ENCODE results near the gene SLPI. TPM values are rescaled to one million over a fixed set of nuclear protein-coding genes. Genes with fewer than 3 reads are reported as not detected.

Gene SLPI
- total and polyA plus RNA-seq, 4 donors = 451 to 8,409 (median 1,806) TPM

DNA sequence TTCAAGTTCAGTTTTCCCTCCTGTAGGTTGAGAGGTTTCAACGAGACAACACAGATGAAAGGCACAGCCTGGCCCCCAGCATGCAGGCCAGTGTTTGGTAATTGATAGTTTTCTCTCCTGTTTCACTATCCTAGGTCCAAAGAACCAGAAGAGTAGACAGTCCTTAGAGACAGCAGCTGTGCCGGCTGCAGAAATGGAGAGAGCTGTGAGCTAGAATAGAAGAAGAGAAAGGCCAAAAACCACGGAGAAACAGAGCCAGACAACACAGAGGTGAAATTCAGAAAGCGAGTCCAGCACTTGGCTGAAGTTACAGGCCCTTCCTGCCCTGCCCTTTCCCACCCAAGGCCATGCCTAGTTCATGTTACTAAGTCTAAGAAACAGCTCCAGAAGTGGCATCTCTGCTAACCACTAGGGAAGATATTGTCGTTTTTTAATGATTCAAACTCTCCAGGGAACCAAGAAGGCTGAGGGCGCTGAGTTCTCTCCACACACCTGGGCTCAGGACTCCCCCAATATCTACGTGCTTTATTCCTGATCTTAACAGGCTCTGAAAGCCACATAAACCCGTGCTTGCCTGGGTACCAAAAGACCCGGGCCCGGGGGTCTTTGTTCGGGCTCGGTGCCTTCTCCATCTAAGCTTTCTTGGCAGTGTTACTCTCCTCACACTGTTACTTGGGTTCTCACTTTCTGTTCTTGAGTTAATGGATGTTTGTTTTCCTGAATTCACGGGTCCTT lies 35.7 kb upstream of the SLPI start:
- TF ChIP-seq, protein P1, sequence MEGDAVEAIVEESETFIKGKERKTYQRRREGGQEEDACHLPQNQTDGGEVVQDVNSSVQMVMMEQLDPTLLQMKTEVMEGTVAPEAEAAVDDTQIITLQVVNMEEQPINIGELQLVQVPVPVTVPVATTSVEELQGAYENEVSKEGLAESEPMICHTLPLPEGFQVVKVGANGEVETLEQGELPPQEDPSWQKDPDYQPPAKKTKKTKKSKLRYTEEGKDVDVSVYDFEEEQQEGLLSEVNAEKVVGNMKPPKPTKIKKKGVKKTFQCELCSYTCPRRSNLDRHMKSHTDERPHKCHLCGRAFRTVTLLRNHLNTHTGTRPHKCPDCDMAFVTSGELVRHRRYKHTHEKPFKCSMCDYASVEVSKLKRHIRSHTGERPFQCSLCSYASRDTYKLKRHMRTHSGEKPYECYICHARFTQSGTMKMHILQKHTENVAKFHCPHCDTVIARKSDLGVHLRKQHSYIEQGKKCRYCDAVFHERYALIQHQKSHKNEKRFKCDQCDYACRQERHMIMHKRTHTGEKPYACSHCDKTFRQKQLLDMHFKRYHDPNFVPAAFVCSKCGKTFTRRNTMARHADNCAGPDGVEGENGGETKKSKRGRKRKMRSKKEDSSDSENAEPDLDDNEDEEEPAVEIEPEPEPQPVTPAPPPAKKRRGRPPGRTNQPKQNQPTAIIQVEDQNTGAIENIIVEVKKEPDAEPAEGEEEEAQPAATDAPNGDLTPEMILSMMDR (IDR thresholded peaks at IDR 0.05; ENCODE audit: control extremely low read depth, extremely low read depth) = no peak
- H3K4me3 ChIP-seq = no peak overlapping the region
- 67 to 82% methylated on average over 13 of the region's 13 CpGs for WGBS, 2 donors
- peaks cover 0 to 12% (median 0%) of the 10 kb centered on the region in 5 donors for H3K4me1 ChIP-seq (ENCODE audit: control insufficient read depth in 5 of 5, insufficient read depth in 5 of 5, low read length in 5 of 5)
- no peak overlapping the region for H3K9ac ChIP-seq (ENCODE audit: insufficient read depth in 1 of 2, low read length in 2 of 2)
- no peak for ATAC-seq (ENCODE audit: insufficient read depth, low FRiP score)
- peaks cover 0 to 24% (median 19%) of the 10 kb centered on the region in 3 donors for H3K27me3 ChIP-seq (ENCODE audit: control insufficient read depth in 3 of 3, insufficient read depth in 3 of 3, low read length in 2 of 3)
- H3K36me3 ChIP-seq (ENCODE audit: control insufficient read depth in 4 of 4, insufficient read depth in 4 of 4, low read length in 4 of 4) = no peaks in the 10 kb centered on the region
- no peak for DNase-seq
- H3K9me3 ChIP-seq (ENCODE audit: control insufficient read depth in 4 of 4, insufficient read depth in 3 of 4, low read length in 3 of 4) = no peaks in the 10 kb centered on the region
- no peak overlapping the region for H3K27ac ChIP-seq (ENCODE audit: low read depth in 1 of 2, low read length in 1 of 2)

DNA sequence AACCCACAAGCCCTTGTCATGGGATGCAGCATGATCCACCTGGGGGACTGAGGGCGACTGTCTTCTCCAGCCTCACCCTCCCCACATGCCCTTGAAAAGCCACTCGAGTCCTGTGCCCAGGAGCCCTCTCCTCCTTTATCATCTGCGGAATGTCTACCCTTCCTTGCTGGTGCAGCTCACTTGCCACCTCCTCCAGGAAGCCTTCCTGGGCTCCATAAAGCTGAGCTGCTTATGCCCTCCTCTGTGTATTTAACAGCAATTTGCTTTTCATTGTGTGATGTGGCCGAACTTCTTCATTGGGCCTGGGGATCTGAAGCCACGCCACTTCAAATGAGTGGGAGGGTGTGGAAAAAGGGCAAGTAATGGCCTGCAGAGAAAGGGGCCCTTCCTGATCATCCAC lies 34.5 kb upstream of the SLPI start:
- DNase-seq = no peak
- H3K9ac ChIP-seq (ENCODE audit: insufficient read depth in 1 of 2, low read length in 2 of 2) = no peak overlapping the region
- 91 to 95% methylated on average over 5 of the region's 5 CpGs for WGBS, 2 donors
- peaks cover 0 to 13% (median 12%) of the 10 kb centered on the region in 3 donors for H3K27me3 ChIP-seq (ENCODE audit: control insufficient read depth in 3 of 3, insufficient read depth in 3 of 3, low read length in 2 of 3)
- peaks cover 0 to 12% (median 0%) of the 10 kb centered on the region in 5 donors for H3K4me1 ChIP-seq (ENCODE audit: control insufficient read depth in 5 of 5, insufficient read depth in 5 of 5, low read length in 5 of 5)
- H3K4me3 ChIP-seq = no peak overlapping the region
- H3K36me3 ChIP-seq (ENCODE audit: control insufficient read depth in 4 of 4, insufficient read depth in 4 of 4, low read length in 4 of 4) = no peaks in the 10 kb centered on the region
- no peak overlapping the region for H3K27ac ChIP-seq (ENCODE audit: low read depth in 1 of 2, low read length in 1 of 2)
- no peaks in the 10 kb centered on the region for H3K9me3 ChIP-seq (ENCODE audit: control insufficient read depth in 4 of 4, insufficient read depth in 3 of 4, low read length in 3 of 4)
- TF ChIP-seq, protein P1 (IDR thresholded peaks at IDR 0.05; ENCODE audit: control extremely low read depth, extremely low read depth) = no peak
- no peak for ATAC-seq (ENCODE audit: insufficient read depth, low FRiP score)

DNA sequence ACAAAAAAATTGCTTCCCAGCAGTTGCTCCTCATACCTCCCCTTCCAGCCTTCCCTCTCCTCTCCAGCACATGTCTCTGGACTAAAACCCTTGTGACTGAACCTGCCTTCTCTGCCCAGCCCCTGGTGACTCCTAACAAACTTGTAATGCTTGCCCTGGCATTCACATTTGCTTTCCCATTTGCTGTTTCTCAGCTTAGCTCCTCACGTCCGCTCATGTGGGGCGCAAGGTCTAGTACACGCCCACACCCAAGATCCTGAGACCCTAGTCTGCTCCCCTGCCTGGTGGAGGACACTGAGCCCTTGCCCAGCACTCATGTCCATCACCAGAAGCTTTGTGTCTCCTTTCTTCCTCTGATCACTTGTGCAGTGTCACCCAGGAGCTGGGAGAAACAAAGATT lies 34.0 kb upstream of the SLPI start:
- Histone ChIP-seq H3K9me3 (ENCODE audit: control insufficient read depth in 4 of 4, insufficient read depth in 3 of 4, low read length in 3 of 4) (no peaks in the 10 kb centered on the region), H3K9ac (ENCODE audit: insufficient read depth in 1 of 2, low read length in 2 of 2) (no peak overlapping the region), H3K27me3 (ENCODE audit: control insufficient read depth in 3 of 3, insufficient read depth in 3 of 3, low read length in 2 of 3) (peaks cover 0 to 13% (median 11%) of the 10 kb centered on the region in 3 donors), H3K36me3 (ENCODE audit: control insufficient read depth in 4 of 4, insufficient read depth in 4 of 4, low read length in 4 of 4) (no peaks in the 10 kb centered on the region), H3K4me3 (no peak overlapping the region), H3K4me1 (ENCODE audit: control insufficient read depth in 5 of 5, insufficient read depth in 5 of 5, low read length in 5 of 5) (peaks cover 0 to 7% (median 0%) of the 10 kb centered on the region in 5 donors), H3K27ac (ENCODE audit: low read depth in 1 of 2, low read length in 1 of 2) (no peak overlapping the region)
- TF ChIP-seq, protein P1 (IDR thresholded peaks at IDR 0.05; ENCODE audit: control extremely low read depth, extremely low read depth) = no peak
- no peak for DNase-seq
- 90 to 91% methylated on average over 4 of the region's 4 CpGs for WGBS, 2 donors
- no peak for ATAC-seq (ENCODE audit: insufficient read depth, low FRiP score)
